HG02852 (cell line): ENCODE results near the gene SCGB1D1.
"Not testable (repeated sequence)": the region's sequence is repeated elsewhere in the genome, so short reads cannot be mapped to it uniquely, and the experiment has no call there.

Experiments used
- ATAC-seq: cut with Tn5 transposase; IDR thresholded peaks from one replicate; pipeline ENCODE4 v1.9.1; 2021; ENCODE audit warnings: mild to moderate bottlenecking, moderate library complexity; ENCODE audit not compliant: unreplicated experiment

SCGB1D1 gene

GRCh38 chr11:62157603-62158002, 32.4 kb upstream of the SCGB1D1 start:
- ATAC-seq: no peak

- ATAC-seq: no peak
Observed at GRCh38 chr11:62166371-62166770, 23.6 kb upstream of the SCGB1D1 start.

- ATAC-seq: no peak
Observed at GRCh38 chr11:62169448-62169847, 20.6 kb upstream of the SCGB1D1 start.

- ATAC-seq: no peak
Observed at GRCh38 chr11:62169935-62170334, 20.1 kb upstream of the SCGB1D1 start.

GRCh38 chr11:62171261-62171723, 18.7 kb upstream of the SCGB1D1 start:
- ATAC-seq: no peak

- ATAC-seq: no peak
Observed at GRCh38 chr11:62172294-62172693, 17.7 kb upstream of the SCGB1D1 start.

- no peak for ATAC-seq
Observed at GRCh38 chr11:62176766-62177165, 13.2 kb upstream of the SCGB1D1 start.

DNA sequence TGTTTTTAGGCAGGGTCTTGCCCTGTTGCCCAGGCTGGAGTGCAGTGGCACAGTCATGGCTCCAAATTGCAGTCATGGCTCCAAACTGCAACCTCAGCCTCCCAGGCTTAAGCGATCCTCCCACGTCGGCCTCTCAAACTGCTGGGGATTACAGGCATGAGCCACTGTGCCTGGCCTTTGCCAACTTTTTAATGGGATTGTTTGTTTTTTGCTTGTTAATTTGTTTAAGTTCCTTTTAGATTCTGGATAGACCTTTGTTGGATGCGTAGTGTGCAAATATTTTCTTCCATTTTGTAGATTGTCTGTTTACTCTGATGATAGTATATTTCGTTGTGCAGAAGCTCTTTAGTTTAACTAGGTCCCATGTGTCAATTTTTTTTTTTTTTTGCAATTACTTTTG, 10.0 kb upstream of the SCGB1D1 start:
- no peak for ATAC-seq

DNA sequence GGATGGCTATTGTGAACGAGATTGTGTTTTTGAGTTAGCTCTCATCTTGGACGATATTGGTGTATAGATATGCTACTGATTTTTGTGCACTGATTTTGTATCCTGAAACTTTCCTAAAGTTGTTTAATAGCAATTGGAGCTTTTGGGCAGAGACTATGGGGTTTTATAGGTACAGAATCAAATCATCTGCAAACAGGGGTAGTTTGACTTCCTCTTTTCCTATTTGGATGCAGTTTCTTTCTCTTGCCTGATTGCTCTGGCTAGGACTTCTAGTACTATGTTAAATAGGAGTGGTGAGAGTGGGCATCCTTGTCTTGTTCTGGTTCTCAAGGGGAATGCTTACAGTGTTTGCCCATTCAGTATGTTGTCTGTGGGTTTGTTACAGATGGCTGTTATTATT, 8.9 kb upstream of the SCGB1D1 start:
- no peak for ATAC-seq

- no peak for ATAC-seq
Observed at GRCh38 chr11:62182147-62182891, 7.7 kb upstream of the SCGB1D1 start.

GRCh38 chr11:62186195-62186594, 3.8 kb upstream of the SCGB1D1 start:
- no peak for ATAC-seq

DNA sequence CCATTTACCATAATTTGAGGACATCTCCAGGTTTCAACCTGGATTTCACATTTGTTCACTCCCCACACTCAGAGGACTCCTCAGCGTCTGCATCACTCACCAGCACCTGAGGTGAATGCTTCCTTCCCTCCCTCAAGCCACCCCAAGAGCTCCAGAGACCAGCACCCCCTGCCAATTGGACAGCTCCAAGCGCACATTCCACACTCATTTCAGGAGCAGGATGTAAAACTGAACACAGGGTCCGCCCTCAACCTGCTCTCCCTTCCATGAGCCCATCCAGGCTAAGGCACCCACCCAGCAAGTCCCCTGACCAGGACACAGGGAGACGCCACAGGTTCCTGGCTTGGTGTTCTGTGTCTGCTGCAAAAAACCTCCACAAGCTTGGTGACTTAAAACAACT, 3.9 kb downstream of the SCGB1D1 start:
- ATAC-seq: no peak

GRCh38 chr11:62195010-62195409, 5.0 kb downstream of the SCGB1D1 start:
- ATAC-seq: not testable (repeated sequence)

DNA sequence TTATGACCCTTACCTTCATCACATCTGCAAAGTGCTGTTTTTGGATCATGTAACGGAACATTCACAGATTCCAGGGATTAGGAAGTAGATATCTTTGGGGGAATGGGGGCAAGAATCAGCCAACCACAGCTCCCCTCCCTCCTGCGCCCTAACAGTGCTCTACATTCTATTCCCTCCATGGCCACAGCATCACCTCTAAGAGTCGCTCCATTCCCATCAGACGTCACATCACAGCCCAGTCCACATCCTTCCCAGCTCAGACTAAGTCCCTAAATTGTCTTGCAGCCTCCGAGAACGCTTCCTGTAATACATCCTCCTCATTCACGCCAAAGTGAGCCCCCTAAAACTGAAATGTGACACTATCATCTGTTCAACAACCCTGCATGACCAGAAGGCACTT, 5.9 kb downstream of the SCGB1D1 start:
- ATAC-seq: no peak

GRCh38 chr11:62197400-62197799, 7.4 kb downstream of the SCGB1D1 start:
- not testable (repeated sequence) for ATAC-seq

GRCh38 chr11:62201376-62201775, 11.4 kb downstream of the SCGB1D1 start:
- no peak for ATAC-seq

DNA sequence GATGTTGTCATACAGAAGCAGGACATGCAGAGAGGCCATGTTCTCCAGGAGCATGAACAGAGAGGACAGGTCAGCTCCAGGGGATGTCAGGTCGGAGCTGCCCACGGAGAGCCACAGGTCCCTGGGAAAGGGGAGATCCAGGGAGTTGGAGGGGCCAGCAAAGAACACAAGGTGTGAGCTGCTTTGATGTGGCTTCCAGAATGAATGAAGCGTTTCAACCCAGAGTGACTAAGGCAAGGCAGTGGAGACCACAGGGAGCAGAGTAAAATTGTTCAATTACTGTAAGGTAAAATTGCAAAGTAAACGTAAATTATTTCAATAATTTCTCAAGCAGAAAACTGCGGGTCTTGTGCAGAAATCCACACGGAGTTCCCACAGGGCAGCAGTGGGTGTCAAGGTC, 12.9 kb downstream of the SCGB1D1 start:
- no peak for ATAC-seq

DNA sequence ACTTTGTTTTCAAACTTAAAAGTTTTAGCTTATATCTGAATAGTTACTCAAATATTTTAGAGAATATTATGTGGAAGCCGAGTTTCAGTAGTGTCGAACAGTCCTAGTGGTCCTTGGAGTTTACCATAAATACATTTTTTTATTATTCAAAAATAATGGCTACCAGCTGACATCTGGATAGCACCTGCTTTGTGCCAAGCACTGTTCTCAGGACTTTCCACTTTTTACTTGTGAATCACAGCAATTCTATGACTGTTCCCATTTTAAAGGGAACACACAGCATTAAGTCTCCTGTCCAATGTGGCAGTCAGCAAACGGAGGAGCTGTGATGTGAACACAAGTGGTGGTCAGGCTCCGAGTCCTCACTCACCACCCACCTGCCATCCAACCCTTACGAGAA, 14.4 kb downstream of the SCGB1D1 start:
- no peak for ATAC-seq

- no peak for ATAC-seq
Observed at GRCh38 chr11:62205441-62205840, 15.4 kb downstream of the SCGB1D1 start.

- ATAC-seq: not testable (repeated sequence)
Observed at GRCh38 chr11:62206276-62207066, 16.5 kb downstream of the SCGB1D1 start.

DNA sequence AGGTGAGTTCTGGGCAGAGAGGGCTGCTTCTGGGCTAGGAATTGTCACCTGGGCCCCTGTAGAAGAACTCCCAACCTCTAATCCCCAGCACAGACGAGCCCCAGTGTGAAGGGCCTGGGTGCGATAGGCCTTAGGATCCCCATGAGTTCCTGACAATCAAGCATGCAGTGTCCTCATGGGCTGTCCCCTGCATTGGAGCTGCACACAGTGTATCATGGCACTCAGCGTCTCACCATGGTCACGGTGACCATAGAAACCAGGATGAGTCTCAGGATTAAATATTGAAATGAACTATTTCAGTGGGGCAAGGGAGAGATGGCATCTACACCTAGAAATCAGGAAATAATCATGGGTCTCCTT, 18.7 kb downstream of the SCGB1D1 start:
- no peak for ATAC-seq

DNA sequence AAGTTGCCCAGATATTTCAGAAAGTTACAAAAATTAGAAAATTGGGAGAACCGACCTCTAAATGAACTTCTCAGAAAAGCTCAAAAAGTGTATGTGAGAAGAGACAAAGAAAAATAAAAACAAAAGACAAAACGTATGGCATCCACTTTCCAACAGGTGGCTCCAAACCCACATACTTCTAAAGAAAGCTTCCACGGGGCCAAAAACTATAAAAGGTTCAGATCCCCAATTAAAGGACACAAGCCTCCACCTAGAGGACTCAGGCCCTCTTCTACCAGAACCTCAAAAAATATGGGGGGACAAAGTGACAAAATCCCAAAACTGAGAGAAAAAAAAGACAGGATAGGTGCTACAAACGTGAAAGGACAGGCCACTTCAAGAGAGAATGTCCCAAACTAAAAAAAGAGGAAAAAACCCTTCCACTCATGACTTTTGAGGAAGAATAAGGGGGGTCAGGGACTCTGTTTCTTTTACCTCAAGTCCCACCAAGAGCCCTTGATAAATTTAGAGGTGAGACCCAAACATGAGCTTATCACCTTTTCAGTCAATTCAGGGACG, 27.3 kb downstream of the SCGB1D1 start:
- ATAC-seq: no peak
